ENCODE results near the gene PRKAR2B. TPM values are rescaled to one million over a fixed set of nuclear protein-coding genes. Genes with fewer than 3 reads are reported as not detected.

The PRKAR2B gene
- total and polyA plus RNA-seq, 2 of the 4 experiments (the other 2 are of a cell fraction), result 3.0 to 3.1 TPM

- TF ChIP-seq RFX5 (IDR thresholded peaks at IDR 0.05; ENCODE audit: low read depth, low read length) (no peak), CHD1 (IDR thresholded peaks at IDR 0.05; ENCODE audit: low read depth, low read length) (no peak), MXI1 (IDR thresholded peaks at IDR 0.05; ENCODE audit: borderline replicate concordance, low read depth, low read length) (no peak), RAD21 (IDR thresholded peaks at IDR 0.05; ENCODE audit: low read length) (no peak), ELK1 (IDR thresholded peaks at IDR 0.05; ENCODE audit: borderline replicate concordance, low read depth, low read length) (no peak), NFE2L2 (IDR thresholded peaks at IDR 0.05; ENCODE audit: low read depth, low read length) (no peak), FOS (IDR thresholded peaks at IDR 0.05; ENCODE audit: low read depth, low read length) (no peak), POLR2A (IDR thresholded peaks at IDR 0.05; ENCODE audit: low read depth, low read length) (no peak), CTCF (conservative IDR thresholded peaks at IDR 0.05; ENCODE audit: low read depth, low read length) (no peak)
- no peak overlapping the region for H3K18ac ChIP-seq (ENCODE audit: low read depth, low read length)
- no peak overlapping the region for H4K8ac ChIP-seq (ENCODE audit: low read depth in 2 of 2, low read length in 2 of 2)
- no peak overlapping the region for H3K4me2 ChIP-seq (ENCODE audit: low read depth, low read length)
- no peak overlapping the region for H3K9ac ChIP-seq (ENCODE audit: low read depth, low read length)
- no peak for ATAC-seq (ENCODE audit: low read depth)
- no peaks in the 10 kb centered on the region for H4K20me1 ChIP-seq (ENCODE audit: insufficient read depth, low read length)
- peaks cover 5% of the 10 kb centered on the region for H3K4me1 ChIP-seq (ENCODE audit: control insufficient read depth, insufficient read depth, low read length)
- H3K4me3 ChIP-seq (ENCODE audit: insufficient read depth, low read depth, low read length), result no peak overlapping the region
- intact Hi-C loops (cut with micrococcal nuclease), result loop anchor here (1.0 kb wide), 1 partner anchor 19 kb away; no protein-coding TSS in a partner anchor
- H2BK120ac ChIP-seq (ENCODE audit: low read depth, low read length), result no peak overlapping the region
- no peaks in the 10 kb centered on the region for H3K27me3 ChIP-seq (ENCODE audit: control insufficient read depth, insufficient read depth, low read length)
- H3K9me1 ChIP-seq (ENCODE audit: insufficient read depth, low read length), result peaks cover 4% of the 10 kb centered on the region
- no peak overlapping the region for H2BK5ac ChIP-seq (ENCODE audit: low read depth, low read length, poor library complexity, severe bottlenecking)
- in situ Hi-C loops (cut with MboI; ENCODE audit: low sequenced_read_pairs), result no loop called here
- WGBS, 2 experiments (ENCODE audit: extremely low coverage in 2 of 2, insufficient read length in 1 of 2), result 75% methylated on average over 1 of the region's 5 CpGs; no CpG with 5 or more reads in 1 of the 2 experiments
- H2BK15ac ChIP-seq (ENCODE audit: low read depth, low read length), result no peak overlapping the region
- H3K79me1 ChIP-seq (ENCODE audit: low read depth in 1 of 2, low read length in 2 of 2), result peaks cover 0 to 9% of the 10 kb centered on the region in 2 experiments; a peak in 1 of 4 replicates
- no peak overlapping the region for H3K23ac ChIP-seq (ENCODE audit: low read depth, low read length)
- dilution Hi-C loops (cut with HindIII; ENCODE audit: low sequenced_read_pairs, unreplicated experiment), result no loop called here
- H4K91ac ChIP-seq (ENCODE audit: insufficient read depth, low read depth, low read length), result no peak overlapping the region
- H2AK9ac ChIP-seq (replicated peaks; ENCODE audit: low read depth, low read length, poor library complexity), result no peak overlapping the region
- no peak overlapping the region for H2AK5ac ChIP-seq (ENCODE audit: low read depth, low read length)
- no peak overlapping the region for H4K5ac ChIP-seq (ENCODE audit: low read depth, low read length)
- BruUV-seq (replicated peaks), result no TSS peak
- H3K14ac ChIP-seq (replicated peaks; ENCODE audit: low read depth, low read length), result no peak overlapping the region
- H3K27ac ChIP-seq (ENCODE audit: insufficient read depth, low read length), result no peak overlapping the region
- no peak overlapping the region for H3K4ac ChIP-seq (ENCODE audit: low read depth, low read length)
- DNase-seq, result no peak
- H2BK20ac ChIP-seq (ENCODE audit: low read depth, low read length), result no peak overlapping the region
- H2AFZ ChIP-seq (replicated peaks; ENCODE audit: low read length, poor library complexity), result no peak overlapping the region
- H3K9me3 ChIP-seq (ENCODE audit: control insufficient read depth, insufficient read depth, low read length), result no peaks in the 10 kb centered on the region
- no peak overlapping the region for H3K56ac ChIP-seq (ENCODE audit: extremely low read depth, insufficient read depth, low read length)
- CTCF ChIA-PET, result no interaction called here
- H3K36me3 ChIP-seq (ENCODE audit: control insufficient read depth, insufficient read depth, low read length), result no peaks in the 10 kb centered on the region
- POLR2A ChIA-PET (ENCODE audit: unreplicated experiment), result no interaction called here
Measured at GRCh38 chr7:107113866-107114265, 69.4 kb downstream of the PRKAR2B start.

Measured in IMR-90 (cell line).